ENCODE results near the gene PON3. TPM values are rescaled to one million over a fixed set of nuclear protein-coding genes. Genes with fewer than 3 reads are reported as not detected.

Gene PON3
- total RNA-seq, 1 experiment from 2014 or later: 5.3 TPM

- no peak for DNase-seq
- intact Hi-C loops (cut with micrococcal nuclease; ENCODE audit: unreplicated experiment): no loop called here
- Mint-ChIP-seq H3K9me3 (ENCODE audit: low read depth, unreplicated experiment) (no peaks in the 10 kb centered on the region), H3K4me1 (ENCODE audit: low read depth, unreplicated experiment) (peaks cover 13% of the 10 kb centered on the region), H3K27ac (ENCODE audit: unreplicated experiment) (no peak overlapping the region), H3K4me3 (ENCODE audit: low read depth, unreplicated experiment) (no peak overlapping the region), H3K27me3 (ENCODE audit: unreplicated experiment) (no peaks in the 10 kb centered on the region), H3K36me3 (ENCODE audit: insufficient read depth, unreplicated experiment) (peaks cover 7% of the 10 kb centered on the region)
- BruUV-seq (replicated peaks): no TSS peak
- TF ChIP-seq CTCF (IDR thresholded peaks at IDR 0.05; ENCODE audit: unreplicated experiment): no peak
- CTCF ChIA-PET: no interaction called here
Observed at GRCh38 chr7:95405208-95405607, 9.0 kb upstream of the PON3 start.

GRCh38 chr7:95404316-95404865 lies 8.2 kb upstream of the PON3 start:
- CTCF ChIA-PET: no interaction called here
- Mint-ChIP-seq H3K27me3 (ENCODE audit: unreplicated experiment) (no peaks in the 10 kb centered on the region), H3K36me3 (ENCODE audit: insufficient read depth, unreplicated experiment) (peaks cover 13% of the 10 kb centered on the region), H3K27ac (ENCODE audit: unreplicated experiment) (no peak overlapping the region), H3K4me3 (ENCODE audit: low read depth, unreplicated experiment) (no peak overlapping the region), H3K4me1 (ENCODE audit: low read depth, unreplicated experiment) (peaks cover 13% of the 10 kb centered on the region), H3K9me3 (ENCODE audit: low read depth, unreplicated experiment) (no peaks in the 10 kb centered on the region)
- TF ChIP-seq CTCF (IDR thresholded peaks at IDR 0.05; ENCODE audit: unreplicated experiment): no peak
- intact Hi-C loops (cut with micrococcal nuclease; ENCODE audit: unreplicated experiment): no loop called here
- DNase-seq: no peak
- no TSS peak for BruUV-seq (replicated peaks)

GRCh38 chr7:95398155-95398940 lies 2.2 kb upstream of the PON3 start:
- Mint-ChIP-seq H3K4me3 (ENCODE audit: low read depth, unreplicated experiment) (peak overlapping the region; percentile 85), H3K4me1 (ENCODE audit: low read depth, unreplicated experiment) (peaks cover 35% of the 10 kb centered on the region), H3K36me3 (ENCODE audit: insufficient read depth, unreplicated experiment) (peaks cover 22% of the 10 kb centered on the region), H3K27me3 (ENCODE audit: unreplicated experiment) (no peaks in the 10 kb centered on the region), H3K27ac (ENCODE audit: unreplicated experiment) (no peak overlapping the region), H3K9me3 (ENCODE audit: low read depth, unreplicated experiment) (peaks cover 2% of the 10 kb centered on the region)
- DNase-seq: no peak
- BruUV-seq (replicated peaks): no TSS peak
- no peak for TF ChIP-seq CTCF (IDR thresholded peaks at IDR 0.05; ENCODE audit: unreplicated experiment)
- intact Hi-C loops (cut with micrococcal nuclease; ENCODE audit: unreplicated experiment): no loop called here
- CTCF ChIA-PET: no interaction called here

- peaks cover 35% of the 10 kb centered on the region for H3K4me1 Mint-ChIP-seq (ENCODE audit: low read depth, unreplicated experiment)
- CTCF ChIA-PET: interaction anchor here (2.3 kb wide), 1 partner anchor 80 kb away, joined by 27 read pairs; no protein-coding TSS in a partner anchor
- no TSS peak for BruUV-seq (replicated peaks)
- peak overlapping the region; percentile 43 for H3K27ac Mint-ChIP-seq (ENCODE audit: unreplicated experiment)
- H3K9me3 Mint-ChIP-seq (ENCODE audit: low read depth, unreplicated experiment): peaks cover 2% of the 10 kb centered on the region
- H3K36me3 Mint-ChIP-seq (ENCODE audit: insufficient read depth, unreplicated experiment): peaks cover 22% of the 10 kb centered on the region
- no peaks in the 10 kb centered on the region for H3K27me3 Mint-ChIP-seq (ENCODE audit: unreplicated experiment)
- DNase-seq: no peak
- intact Hi-C loops (cut with micrococcal nuclease; ENCODE audit: unreplicated experiment): loop anchor here (2.0 kb wide), 1 partner anchor 79 kb away; no protein-coding TSS in a partner anchor
- TF ChIP-seq CTCF (IDR thresholded peaks at IDR 0.05; ENCODE audit: unreplicated experiment): no peak
- H3K4me3 Mint-ChIP-seq (ENCODE audit: low read depth, unreplicated experiment): peak overlapping the region; percentile 85
Observed at GRCh38 chr7:95397381-95397780, 1.2 kb upstream of the PON3 start.
